ENCODE data around the gene IFNG.

Gene IFNG

GRCh38 chr12:68166317-68166831 lies 6.8 kb upstream of the IFNG start:
- DNase-seq (ENCODE audit: low read depth in 2 of 2), result no peak

- DNase-seq (ENCODE audit: low read depth in 2 of 2), result no peak
These were observed 4.1 kb upstream of the IFNG start for GRCh38 chr12:68163560-68164081.

- DNase-seq (ENCODE audit: low read depth in 2 of 2), result no peak
These were observed 2.8 kb upstream of the IFNG start for GRCh38 chr12:68162374-68162773.

DNA sequence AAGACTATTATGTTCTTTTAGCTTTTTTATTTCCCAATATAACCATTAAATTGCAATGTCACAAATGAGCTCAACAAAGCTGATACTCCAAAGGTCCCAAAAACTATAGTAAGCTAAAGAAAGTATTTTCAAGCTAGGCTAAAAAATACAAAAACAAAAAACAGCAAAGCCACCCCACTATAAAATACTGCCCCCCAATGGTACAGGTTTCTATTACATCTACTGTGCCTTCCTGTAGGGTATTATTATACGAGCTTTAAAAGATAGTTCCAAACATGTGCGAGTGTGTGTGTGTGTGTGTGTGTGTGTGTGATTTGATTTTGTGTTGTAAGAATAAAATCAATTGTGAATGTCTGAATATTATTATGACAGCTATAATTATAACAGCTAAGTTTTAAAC lies 1.1 kb downstream of the IFNG start:
- no peak for DNase-seq (ENCODE audit: low read depth in 2 of 2)

GRCh38 chr12:68157380-68157779 lies 2.2 kb downstream of the IFNG start:
- DNase-seq (ENCODE audit: low read depth in 2 of 2), result no peak

GRCh38 chr12:68156636-68157035 lies 2.9 kb downstream of the IFNG start:
- no peak for DNase-seq (ENCODE audit: low read depth in 2 of 2)

DNA sequence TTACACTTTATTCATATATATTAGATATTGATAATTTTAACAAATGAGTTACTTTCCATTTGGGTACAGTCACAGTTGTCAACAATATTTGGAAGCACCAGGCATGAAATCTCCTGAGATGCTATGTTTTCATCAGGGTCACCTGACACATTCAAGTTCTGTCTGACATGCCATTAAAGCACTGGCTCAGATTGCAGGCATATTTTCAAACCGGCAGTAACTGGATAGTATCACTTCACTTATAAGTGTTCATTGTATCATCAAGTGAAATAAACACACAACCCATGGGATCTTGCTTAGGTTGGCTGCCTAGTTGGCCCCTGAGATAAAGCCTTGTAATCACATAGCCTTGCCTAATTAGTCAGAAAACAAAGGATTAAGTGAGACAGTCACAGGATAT lies 4.8 kb downstream of the IFNG start:
- no peak for DNase-seq (ENCODE audit: low read depth in 2 of 2)

DNA sequence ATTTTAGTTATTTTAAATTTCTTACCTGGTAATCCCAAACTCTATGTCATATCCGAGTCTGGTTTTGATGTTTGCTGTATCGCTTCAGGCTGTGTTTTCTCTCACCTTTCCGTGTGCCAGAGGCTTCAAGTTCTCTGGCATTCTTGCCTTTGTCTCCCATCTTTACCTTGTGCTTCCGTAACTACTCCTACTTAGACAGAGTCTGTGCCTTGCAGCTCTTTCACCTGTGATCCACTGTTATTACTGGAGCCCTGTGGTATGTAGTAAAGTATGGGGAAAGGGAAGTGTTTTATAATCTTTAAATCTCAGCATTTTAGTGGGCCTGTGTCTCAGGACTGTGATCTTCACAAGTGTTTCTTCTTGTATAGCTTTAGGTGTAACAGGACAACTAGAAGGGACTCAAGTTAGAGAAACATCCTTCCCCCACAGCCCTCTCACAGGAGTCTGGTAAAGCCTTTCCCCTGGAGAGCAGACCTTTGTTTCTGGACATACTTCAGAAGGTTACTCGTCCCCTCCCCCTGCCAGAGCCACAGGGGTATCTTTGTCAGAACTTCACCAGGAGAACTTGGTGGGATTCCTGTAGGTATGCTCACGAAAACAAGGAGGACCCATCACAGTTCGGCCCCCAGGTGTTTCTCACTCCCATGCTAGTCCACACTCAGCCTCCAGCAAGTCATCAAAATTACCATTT lies 11.1 kb downstream of the IFNG start:
- DNase-seq (ENCODE audit: low read depth in 2 of 2), result no peak

DNA sequence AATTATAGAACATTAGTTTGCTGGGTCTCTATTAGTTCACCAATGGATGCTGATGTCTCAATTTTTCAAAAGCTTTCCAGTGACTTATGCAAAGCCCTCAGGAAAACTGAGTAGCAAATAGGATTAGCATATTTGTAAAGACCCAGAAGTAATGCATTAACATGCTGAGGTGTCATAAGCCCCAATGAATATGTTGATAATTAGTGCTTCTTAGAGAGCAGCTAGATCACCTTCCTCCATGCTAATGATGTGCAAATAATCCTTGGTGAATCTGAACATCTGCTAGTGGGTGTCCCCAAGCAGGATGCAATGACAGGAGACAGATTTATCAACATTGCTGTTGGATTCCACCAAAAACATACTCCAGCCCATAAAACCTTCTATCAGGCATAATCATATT lies 19.0 kb downstream of the IFNG start:
- no peak for DNase-seq (ENCODE audit: low read depth in 2 of 2)

DNA sequence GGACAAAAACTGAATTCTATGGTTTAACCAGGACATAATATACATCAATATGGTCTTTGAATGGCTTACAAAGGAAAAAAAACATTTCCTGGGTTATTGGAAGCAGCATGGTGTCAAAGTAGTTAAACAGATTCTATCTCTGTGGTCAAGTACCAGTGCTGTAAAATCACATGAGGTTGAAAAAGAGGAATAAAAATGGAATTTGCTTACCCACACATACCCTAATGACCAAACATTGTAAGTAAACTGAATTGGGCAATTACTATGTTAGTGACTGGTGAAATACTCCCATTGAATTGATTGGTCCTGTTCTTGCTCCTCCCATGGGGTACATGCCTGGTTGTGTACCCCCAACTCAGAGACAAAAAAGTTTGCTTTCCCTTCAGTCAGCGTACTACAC lies 19.6 kb downstream of the IFNG start:
- DNase-seq (ENCODE audit: low read depth in 2 of 2), result no peak

DNA sequence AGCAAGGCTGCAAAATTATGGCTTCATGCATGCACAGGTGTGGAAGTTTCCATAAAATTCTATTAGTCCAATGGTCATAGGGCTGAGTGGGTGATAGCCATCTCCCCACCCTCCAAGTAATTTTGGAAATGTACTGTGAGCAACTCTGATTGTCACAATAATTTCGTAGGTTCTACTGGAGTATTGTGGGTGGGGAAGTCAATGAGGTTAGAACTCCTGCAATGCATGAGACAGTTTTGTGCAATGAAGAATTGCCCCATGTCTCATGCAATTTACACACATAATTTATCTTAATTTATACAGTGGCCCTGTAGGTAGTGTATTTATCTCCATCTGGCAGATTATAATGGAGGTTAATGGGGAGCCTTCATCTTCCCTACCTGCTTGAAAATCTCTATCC lies 20.5 kb downstream of the IFNG start:
- no peak for DNase-seq (ENCODE audit: low read depth in 2 of 2)

GRCh38 chr12:68138480-68138879 lies 21.1 kb downstream of the IFNG start:
- DNase-seq (ENCODE audit: low read depth in 2 of 2), result no peak

DNA sequence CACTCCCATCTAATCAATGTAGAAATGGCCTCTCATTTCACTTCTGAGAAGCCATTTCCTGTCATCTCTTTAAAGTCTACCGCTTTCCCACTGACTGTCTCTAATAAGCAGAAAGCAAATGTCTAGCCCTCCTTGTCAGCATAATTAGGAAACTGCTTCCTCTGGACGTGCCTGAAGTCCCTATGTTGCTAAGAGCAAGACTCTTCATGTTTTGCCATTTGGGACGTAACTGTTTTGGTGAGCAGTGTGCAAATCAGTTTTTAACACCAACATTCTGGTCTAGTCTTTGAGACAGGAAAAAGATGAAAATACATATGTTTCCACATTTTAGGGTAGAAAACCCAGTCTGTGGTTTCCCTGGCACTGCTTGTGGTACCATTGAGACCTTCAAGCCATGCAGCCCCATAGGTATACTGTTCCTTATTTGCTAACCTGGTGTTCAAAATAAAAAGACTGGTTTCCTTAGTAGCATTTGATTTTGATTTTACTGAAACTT lies 22.2 kb downstream of the IFNG start:
- DNase-seq (ENCODE audit: low read depth in 2 of 2), result no peak

DNA sequence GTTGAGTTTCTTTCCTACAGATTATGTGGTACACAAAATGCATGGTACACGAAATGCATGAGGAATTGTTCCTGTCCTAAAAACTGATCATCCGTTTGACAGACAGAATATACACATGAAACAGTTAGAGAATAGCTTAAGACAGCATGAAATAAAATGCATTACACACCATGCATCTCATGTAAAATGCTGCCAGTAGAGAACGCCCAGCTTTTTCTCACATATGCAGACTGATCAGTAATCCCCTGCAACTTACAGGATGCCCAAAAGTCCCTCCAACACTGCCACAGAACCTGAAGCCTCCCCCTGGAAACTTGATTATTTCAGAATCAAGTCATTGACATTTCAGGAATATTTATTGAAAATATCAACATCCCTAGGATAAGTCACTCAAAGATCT lies 24.0 kb downstream of the IFNG start:
- DNase-seq (ENCODE audit: low read depth in 2 of 2), result no peak

- DNase-seq (ENCODE audit: low read depth in 2 of 2), result no peak
These were observed 27.6 kb downstream of the IFNG start for GRCh38 chr12:68131867-68132414.

DNA sequence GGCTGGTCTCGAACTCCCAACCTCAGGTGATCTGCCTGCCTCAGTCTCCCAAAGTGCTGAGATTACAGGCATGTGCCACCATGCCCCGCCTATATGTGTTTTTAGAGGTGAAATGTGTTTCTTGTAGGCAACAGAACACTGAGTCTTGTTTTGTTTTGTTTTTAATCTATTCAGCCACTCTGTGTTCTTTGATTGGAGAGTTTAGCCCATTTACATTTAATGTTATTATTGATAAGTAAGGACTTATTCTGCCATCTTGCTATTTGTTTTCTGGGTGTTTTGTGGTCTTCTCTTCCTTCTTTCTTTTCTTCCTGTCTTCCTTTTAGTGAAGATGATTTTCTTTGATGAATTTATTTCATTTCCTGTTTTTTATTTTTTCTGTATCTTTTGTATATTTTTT lies 29.6 kb downstream of the IFNG start:
- no peak for DNase-seq (ENCODE audit: low read depth in 2 of 2)

- no peak for DNase-seq (ENCODE audit: low read depth in 2 of 2)
These were observed 37.2 kb downstream of the IFNG start for GRCh38 chr12:68122236-68122920.

- DNase-seq (ENCODE audit: low read depth in 2 of 2), result no peak
These were observed 38.4 kb downstream of the IFNG start for GRCh38 chr12:68121143-68121542.

- peak; percentile 39 to 47 for DNase-seq (ENCODE audit: low read depth in 2 of 2)
These were observed 39.8 kb downstream of the IFNG start for GRCh38 chr12:68119724-68120211.

DNA sequence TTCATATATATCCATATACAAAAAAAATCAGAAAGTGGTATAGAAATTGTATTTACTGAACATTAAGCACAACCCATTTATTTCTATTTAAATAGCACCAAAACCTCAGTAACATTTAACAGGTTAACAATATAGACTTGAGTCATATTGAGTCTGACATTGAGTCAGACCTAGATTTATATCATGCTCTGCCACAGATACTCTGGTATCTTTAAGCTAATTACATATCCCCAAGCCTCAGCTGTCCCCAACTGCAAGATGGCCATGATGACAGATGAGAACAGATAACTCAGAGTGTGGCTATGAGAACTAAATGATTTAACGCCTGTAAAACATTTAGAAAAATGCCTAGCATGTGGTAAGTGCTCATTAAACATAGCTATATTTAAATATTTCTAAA lies 40.3 kb downstream of the IFNG start:
- peak in 1 of 2 donors; percentile 11 for DNase-seq (ENCODE audit: low read depth in 2 of 2)

- DNase-seq (ENCODE audit: low read depth in 2 of 2), result no peak
These were observed 41.3 kb downstream of the IFNG start for GRCh38 chr12:68118096-68118755.

GRCh38 chr12:68117661-68118060 lies 41.9 kb downstream of the IFNG start:
- DNase-seq (ENCODE audit: low read depth in 2 of 2), result no peak

All from activated CD4-positive, alpha-beta T cell treated with anti-CD3 and anti-CD28 coated beads for 24 hours (primary cell).